Muscle layer of duodenum (tissue), 2 donors: ENCODE measurements around the gene ADIPOR1.

Experiments used
- H3K27ac ChIP-seq: one replicate; pipeline ENCODE4 v1.7.0; 2013; ENCODE audit warnings: mild to moderate bottlenecking, low read length
- H3K27me3 ChIP-seq: one replicate; pipeline ENCODE4 v1.7.0; 2013; ENCODE audit warnings: low read depth, mild to moderate bottlenecking, control low read depth, low read length
- H3K36me3 ChIP-seq, 2 donors: one replicate each; pipeline ENCODE4 v1.7.0; 2013; ENCODE audit warnings: low read length in 2 of 2, control low read depth in 1 of 2, mild to moderate bottlenecking in 1 of 2; ENCODE audit not compliant: insufficient read depth in 2 of 2, control insufficient read depth in 1 of 2
- H3K4me1 ChIP-seq, 2 donors: one replicate each; pipeline ENCODE4 v1.7.0; 2013; ENCODE audit warnings: low read length in 2 of 2, mild to moderate bottlenecking in 2 of 2, control low read depth in 1 of 2, moderate library complexity in 1 of 2; ENCODE audit not compliant: insufficient read depth in 2 of 2, control insufficient read depth in 1 of 2
- H3K4me3 ChIP-seq, 2 donors: one replicate each; pipeline ENCODE4 v1.7.0; 2013; ENCODE audit warnings: low read length in 2 of 2, low read depth in 1 of 2, mild to moderate bottlenecking in 1 of 2
- H3K9me3 ChIP-seq, 2 donors: one replicate each; pipeline ENCODE4 v1.7.0; 2013; ENCODE audit warnings: low read length in 2 of 2, control low read depth in 1 of 2, mild to moderate bottlenecking in 1 of 2; ENCODE audit not compliant: control insufficient read depth in 1 of 2
- donor health status: healthy.

The ADIPOR1 gene

DNA sequence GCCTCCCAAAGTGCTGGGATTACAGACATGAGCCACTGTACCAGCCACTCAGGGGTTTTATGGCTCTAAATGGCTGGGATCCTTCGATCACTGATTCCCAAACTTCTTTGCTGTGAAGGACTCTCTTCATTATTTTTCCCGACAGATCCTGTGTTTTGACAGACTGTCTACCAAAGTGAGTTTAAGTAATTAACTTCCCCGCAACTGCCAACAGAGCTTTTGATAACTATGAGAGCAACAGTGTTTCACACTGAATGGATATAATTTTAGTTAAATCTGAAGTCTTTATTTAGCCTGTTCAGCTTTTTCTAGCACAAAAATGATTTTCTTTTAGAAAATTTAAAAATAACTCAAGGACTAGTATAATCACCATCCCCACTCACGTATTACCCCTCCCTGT lies 56.6 kb downstream of the ADIPOR1 start:
- Histone ChIP-seq H3K4me3 (no peak overlapping the region), H3K27ac (no peak overlapping the region), H3K4me1 (no peaks in the 10 kb centered on the region), H3K9me3 (no peaks in the 10 kb centered on the region), H3K27me3 (no peaks in the 10 kb centered on the region), H3K36me3 (peaks cover 27 to 28% of the 10 kb centered on the region in 2 donors)

DNA sequence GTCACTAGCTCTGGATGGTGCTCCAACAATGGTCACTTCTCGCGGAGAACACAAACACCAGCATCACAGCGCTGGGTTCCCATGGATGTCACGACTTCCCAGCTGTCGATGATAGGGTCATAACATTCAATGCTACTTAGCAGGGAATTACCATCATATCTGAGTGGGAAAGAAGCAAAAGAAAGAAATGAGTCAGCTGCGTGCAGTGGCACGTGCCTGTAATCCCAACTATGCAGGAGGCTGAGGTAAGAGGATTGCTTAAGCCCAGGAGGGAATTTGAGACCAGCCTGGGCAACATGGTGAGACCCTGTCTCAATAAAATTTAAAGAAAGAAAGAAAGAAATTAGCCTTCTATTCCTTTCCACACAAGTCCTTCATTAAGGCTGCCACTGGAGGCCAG lies 65.6 kb downstream of the ADIPOR1 start:
- H3K9me3 ChIP-seq = no peaks in the 10 kb centered on the region
- no peak overlapping the region for H3K27ac ChIP-seq
- H3K4me1 ChIP-seq = peaks cover 4 to 7% of the 10 kb centered on the region in 2 donors
- no peak overlapping the region for H3K4me3 ChIP-seq
- no peaks in the 10 kb centered on the region for H3K27me3 ChIP-seq
- H3K36me3 ChIP-seq = peaks cover 52 to 62% of the 10 kb centered on the region in 2 donors
